ENCODE results near the gene SETDB2. TPM values are rescaled to one million over a fixed set of nuclear protein-coding genes. Genes with fewer than 3 reads are reported as not detected.

SETDB2 gene
- total and polyA plus RNA-seq, 10 of the 15 experiments (the other 5 are each of a cell fraction or from before 2014, with no cell fraction given), result 1.2 to 10.0 (median 7.4) TPM

- no peak for TF ChIP-seq ZBED1 (IDR thresholded peaks at IDR 0.05; ENCODE audit: borderline replicate concordance)
- TF ChIP-seq SMAD1 (IDR thresholded peaks at IDR 0.05; ENCODE audit: low read depth, partially characterized antibody), result no peak
- TF ChIP-seq ZNF622 (IDR thresholded peaks at IDR 0.05), result no peak
- no peak; the same call in 1 of the 2 replicates for TF ChIP-seq CREB1 (IDR thresholded peaks at IDR 0.05; ENCODE audit: low read depth)
- no peak for TF ChIP-seq KDM1A (IDR thresholded peaks at IDR 0.05; ENCODE audit: borderline replicate concordance)
- TF ChIP-seq NR2F1 (conservative IDR thresholded peaks at IDR 0.05), result no peak; the same call in none of the 2 replicates
- peak; percentile 88 for TF ChIP-seq POLR2A (IDR thresholded peaks at IDR 0.05; ENCODE audit: low read depth, low read length)
- no peak; the same call in 1 of the 2 replicates for TF ChIP-seq STAT1 (conservative IDR thresholded peaks at IDR 0.05)
- no peak for TF ChIP-seq MLLT1 (IDR thresholded peaks at IDR 0.05)
- no peak for TF ChIP-seq CHD4 (IDR thresholded peaks at IDR 0.05)
- 0 out of 2 replicates have a peak, but pooled peaks have one; percentile 2 for TF ChIP-seq BCLAF1 (IDR thresholded peaks at IDR 0.05)
- TF ChIP-seq NKRF (conservative IDR thresholded peaks at IDR 0.05), result 0 out of 2 replicates have a peak, but pooled peaks have one; percentile 40
- no peak for TF ChIP-seq SP1 (IDR thresholded peaks at IDR 0.05; ENCODE audit: low read depth, low read length)
- TF ChIP-seq CEBPB (IDR thresholded peaks at IDR 0.05; ENCODE audit: borderline replicate concordance in 1 of 2, low read depth in 2 of 2, low read length in 2 of 2), result no peak
- TF ChIP-seq SRF (IDR thresholded peaks at IDR 0.05; ENCODE audit: low read depth in 2 of 2, low read length in 2 of 2), result no peak
- TF ChIP-seq TCF12 (IDR thresholded peaks at IDR 0.05; ENCODE audit: low read depth, low read length), result peak; percentile 96
- TF ChIP-seq SIX5 (IDR thresholded peaks at IDR 0.05; ENCODE audit: low read depth, low read length, severe bottlenecking), result no peak
- TF ChIP-seq HDGF (IDR thresholded peaks at IDR 0.05), result peak; percentile 46
- TF ChIP-seq POU2F2 (IDR thresholded peaks at IDR 0.05; ENCODE audit: borderline replicate concordance, low read depth, low read length), result peak; percentile 70
- no peak; the same call in 1 of the 2 replicates for TF ChIP-seq ZBTB40 (IDR thresholded peaks at IDR 0.05; ENCODE audit: borderline replicate concordance)
Measured at GRCh38 chr13:49495783-49496762, 52.0 kb downstream of the SETDB2 start, which contains the start of gene PHF11 (continued).

All from GM12878 (cell line).